Uterine smooth muscle cell (primary cell): ENCODE measurements around the gene BCS1L. TPM values are rescaled to one million over a fixed set of nuclear protein-coding genes. Genes with fewer than 3 reads are reported as not detected.

Experiments used
- total RNA-seq: library from RNA; depleted of rRNA; stranded (reverse); fragments of >200 nt; gene quantifications from 2 replicates; pipeline ENCODE4 v1.2.3, GENCODE V29; 2014

BCS1L gene, protein sequence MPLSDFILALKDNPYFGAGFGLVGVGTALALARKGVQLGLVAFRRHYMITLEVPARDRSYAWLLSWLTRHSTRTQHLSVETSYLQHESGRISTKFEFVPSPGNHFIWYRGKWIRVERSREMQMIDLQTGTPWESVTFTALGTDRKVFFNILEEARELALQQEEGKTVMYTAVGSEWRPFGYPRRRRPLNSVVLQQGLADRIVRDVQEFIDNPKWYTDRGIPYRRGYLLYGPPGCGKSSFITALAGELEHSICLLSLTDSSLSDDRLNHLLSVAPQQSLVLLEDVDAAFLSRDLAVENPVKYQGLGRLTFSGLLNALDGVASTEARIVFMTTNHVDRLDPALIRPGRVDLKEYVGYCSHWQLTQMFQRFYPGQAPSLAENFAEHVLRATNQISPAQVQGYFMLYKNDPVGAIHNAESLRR
- total RNA-seq, result 36.5 and 49.9 TPM in 2 replicates

GRCh38 chr2:218659258-218659987, at the start of gene BCS1L, which contains the start of gene ZNF142:
Gene BCS1L (plus strand): TSS chr2:218659683. CDS start chr2:218660988, 1,305 bp downstream.
Gene ZNF142 (minus strand): TSS chr2:218659623. CDS start chr2:218656429, 3,194 bp downstream.

DNA sequence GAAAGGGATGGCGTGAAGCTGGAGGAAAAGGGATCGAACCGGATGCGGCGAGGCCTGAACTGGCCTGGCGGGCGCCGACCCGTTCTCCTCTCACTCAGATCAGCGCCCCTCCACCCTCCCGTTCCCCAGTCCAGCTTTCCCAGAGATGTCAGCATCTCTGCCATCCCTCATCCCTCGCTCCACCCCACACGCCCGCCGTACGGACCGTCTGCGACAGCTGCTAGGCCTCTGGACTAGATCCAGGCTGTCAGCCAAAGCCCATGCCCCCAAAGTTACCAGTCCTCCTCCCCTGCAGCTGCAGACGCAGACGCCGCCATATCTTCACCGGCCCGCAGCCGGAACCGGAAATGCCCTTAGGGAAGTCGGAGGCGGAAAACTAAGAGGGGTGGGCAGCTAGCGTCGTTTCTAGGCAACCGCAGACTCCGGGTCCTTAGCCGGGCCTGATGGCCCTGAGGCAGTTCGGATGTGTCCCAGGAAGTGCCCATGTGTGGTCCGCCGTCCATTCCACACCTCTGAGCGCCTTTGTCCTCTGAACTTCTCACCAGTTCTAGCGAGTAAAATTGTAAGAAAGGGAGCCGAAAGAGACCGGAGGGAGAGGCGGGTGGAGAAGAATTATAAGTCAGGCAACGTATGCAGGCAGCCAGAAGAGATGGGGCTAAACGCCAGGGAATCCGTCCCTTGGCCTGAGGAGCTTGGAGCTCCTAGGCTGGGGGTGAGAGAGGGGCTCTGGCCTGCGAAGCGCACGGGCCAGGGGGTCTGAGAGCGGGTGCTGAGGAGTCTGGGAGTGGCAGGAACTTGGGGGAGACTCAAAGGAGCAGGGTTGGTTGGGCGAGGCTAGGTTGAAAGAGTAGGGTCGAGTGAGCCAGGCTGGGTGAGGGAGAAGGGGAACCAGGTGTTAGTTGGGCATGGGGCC, 12.4 kb downstream of the BCS1L start, which contains the start of the genes RNF25 and STK36:
Gene RNF25 (minus strand): TSS at position 349 of the 913 bp plus-strand sequence. CDS start 32 bp downstream, at position 317.
Gene STK36 (plus strand): TSS at position 433 of the 913 bp plus-strand sequence. CDS start 744 bp downstream, outside the sequence.

DNA sequence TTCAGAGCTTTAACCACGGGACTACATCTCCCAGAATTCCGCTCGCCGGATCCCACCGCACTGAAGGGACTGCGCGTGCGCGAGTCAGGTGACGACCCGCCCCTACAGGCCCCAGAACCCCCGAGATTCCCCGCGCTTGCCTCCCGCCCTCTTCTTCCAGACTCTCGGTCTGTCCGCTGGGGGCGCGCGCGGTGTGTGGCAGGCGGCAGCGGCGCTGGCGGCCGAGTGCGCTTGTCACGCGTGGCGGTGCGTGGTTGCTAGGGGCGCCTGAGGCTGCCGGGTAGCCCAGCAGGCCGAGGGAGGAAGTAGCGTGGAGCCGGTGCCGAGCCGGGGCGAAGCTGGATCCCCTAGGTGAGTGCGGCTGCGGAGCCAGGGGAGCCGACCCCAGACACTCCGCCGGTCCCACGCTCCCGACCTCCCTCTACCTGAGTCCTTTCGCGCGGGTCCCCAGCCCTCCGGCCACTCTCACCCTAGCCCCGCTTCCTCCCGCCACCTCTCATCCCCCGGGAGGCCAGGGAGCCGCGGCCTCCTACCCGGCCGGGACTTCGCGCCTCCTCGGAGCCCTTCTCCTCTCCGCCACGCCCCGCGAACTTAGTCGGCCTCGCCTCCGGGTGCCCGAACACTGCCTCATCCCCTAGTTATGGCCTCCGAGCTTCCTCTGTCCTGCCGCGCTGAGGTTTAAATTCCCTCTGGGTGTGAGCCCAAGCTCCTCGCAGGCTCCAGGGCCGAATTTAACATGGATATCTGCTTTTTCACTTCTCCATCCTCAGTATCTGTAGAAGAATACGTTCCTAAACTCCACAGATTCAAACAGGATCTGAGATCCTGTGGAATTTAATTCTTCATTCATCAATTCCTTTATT, 51.4 kb downstream of the BCS1L start, which contains the start of gene TTLL4:
Gene TTLL4 (plus strand): TSS at position 149 of the 863 bp plus-strand sequence. CDS start 26,842 bp downstream, outside the sequence.

Other genes starting within 250 kb of the BCS1L start
- gene VIL1, start 240.6 kb upstream of the BCS1L start, total RNA-seq, result 0.12 TPM in 1 of 2 replicates, not detected in the other
- 10.1 and 11.6 TPM in 2 replicates for gene USP37, start 91.3 kb upstream of the BCS1L start, total RNA-seq
- 38.1 and 69.2 TPM in 2 replicates for gene CNOT9, start 90.8 kb upstream of the BCS1L start, total RNA-seq
- 2.1 and 2.6 TPM in 2 replicates for gene PLCD4, start 51.8 kb upstream of the BCS1L start, total RNA-seq
- 8.5 and 9.7 TPM in 2 replicates for gene ZNF142, start 60 bp upstream of the BCS1L start, total RNA-seq
- gene RNF25, start 12.3 kb downstream of the BCS1L start, total RNA-seq, result 22.5 and 31.2 TPM in 2 replicates
- 24.9 and 37.0 TPM in 2 replicates for gene STK36, start 12.4 kb downstream of the BCS1L start, total RNA-seq
- 7.1 and 9.0 TPM in 2 replicates for gene TTLL4, start 51.2 kb downstream of the BCS1L start, total RNA-seq
- gene CYP27A1, start 122.5 kb downstream of the BCS1L start, total RNA-seq, result 12.7 and 25.1 TPM in 2 replicates
- gene PRKAG3, start 172.1 kb downstream of the BCS1L start, total RNA-seq, result not detected in 2 replicates
- not detected in 2 replicates for gene WNT6, start 200.1 kb downstream of the BCS1L start, total RNA-seq
- gene WNT10A, start 221.2 kb downstream of the BCS1L start, total RNA-seq, result not detected in 2 replicates